ENCODE results near the gene MMP15. TPM values are rescaled to one million over a fixed set of nuclear protein-coding genes. Genes with fewer than 3 reads are reported as not detected.

Gene MMP15
- total RNA-seq, 1 experiment from 2014 or later = 4.5 TPM

- TF ChIP-seq EZH2 (IDR thresholded peaks at IDR 0.05; ENCODE audit: borderline replicate concordance, low read depth, low read length, poor library complexity, severe bottlenecking) (no peak), CTCF (conservative IDR thresholded peaks at IDR 0.05; ENCODE audit: low read depth, low read length) (no peak)
- DNase-seq (ENCODE audit: low spot score) = no peak
- no TSS peak for BruUV-seq (replicated peaks)
- Histone ChIP-seq H3K4me1 (ENCODE audit: insufficient read depth, low read length, poor library complexity, severe bottlenecking) (peaks cover 3% of the 10 kb centered on the region), H3K27me3 (replicated peaks; ENCODE audit: insufficient read depth, low read depth, low read length, poor library complexity) (no peaks in the 10 kb centered on the region), H3K27ac (ENCODE audit: low read depth, low read length, poor library complexity, severe bottlenecking) (no peak overlapping the region), H3K9me3 (ENCODE audit: low read depth, low read length, poor library complexity, severe bottlenecking) (no peaks in the 10 kb centered on the region), H3K36me3 (ENCODE audit: insufficient read depth, low read length, poor library complexity, severe bottlenecking) (no peaks in the 10 kb centered on the region), H3K4me3 (ENCODE audit: low read depth, low read length, poor library complexity, severe bottlenecking) (no peak overlapping the region)
- POLR2A ChIA-PET (ENCODE audit: low non-redundant PET) = no interaction called here
- CTCF ChIA-PET = no interaction called here
- intact Hi-C loops (cut with micrococcal nuclease; ENCODE audit: unreplicated experiment) = no loop called here
Measured at GRCh38 chr16:57987441-57988177, 37.9 kb upstream of the MMP15 start.

GRCh38 chr16:57988929-57989328 lies 36.6 kb upstream of the MMP15 start:
- Histone ChIP-seq H3K4me3 (ENCODE audit: low read depth, low read length, poor library complexity, severe bottlenecking) (no peak overlapping the region), H3K9me3 (ENCODE audit: low read depth, low read length, poor library complexity, severe bottlenecking) (no peaks in the 10 kb centered on the region), H3K4me1 (ENCODE audit: insufficient read depth, low read length, poor library complexity, severe bottlenecking) (peaks cover 13% of the 10 kb centered on the region), H3K27ac (ENCODE audit: low read depth, low read length, poor library complexity, severe bottlenecking) (no peak overlapping the region), H3K27me3 (replicated peaks; ENCODE audit: insufficient read depth, low read depth, low read length, poor library complexity) (no peaks in the 10 kb centered on the region), H3K36me3 (ENCODE audit: insufficient read depth, low read length, poor library complexity, severe bottlenecking) (no peaks in the 10 kb centered on the region)
- CTCF ChIA-PET = no interaction called here
- no peak for DNase-seq (ENCODE audit: low spot score)
- TF ChIP-seq EZH2 (IDR thresholded peaks at IDR 0.05; ENCODE audit: borderline replicate concordance, low read depth, low read length, poor library complexity, severe bottlenecking) = no peak
- TF ChIP-seq CTCF (conservative IDR thresholded peaks at IDR 0.05; ENCODE audit: low read depth, low read length) = no peak
- intact Hi-C loops (cut with micrococcal nuclease; ENCODE audit: unreplicated experiment) = no loop called here
- no TSS peak for BruUV-seq (replicated peaks)
- POLR2A ChIA-PET (ENCODE audit: low non-redundant PET) = no interaction called here

GRCh38 chr16:57991551-57992059 lies 33.9 kb upstream of the MMP15 start:
- Histone ChIP-seq H3K9me3 (ENCODE audit: low read depth, low read length, poor library complexity, severe bottlenecking) (no peaks in the 10 kb centered on the region), H3K27ac (ENCODE audit: low read depth, low read length, poor library complexity, severe bottlenecking) (no peak overlapping the region), H3K36me3 (ENCODE audit: insufficient read depth, low read length, poor library complexity, severe bottlenecking) (no peaks in the 10 kb centered on the region), H3K4me3 (ENCODE audit: low read depth, low read length, poor library complexity, severe bottlenecking) (no peak overlapping the region), H3K4me1 (ENCODE audit: insufficient read depth, low read length, poor library complexity, severe bottlenecking) (peaks cover 11% of the 10 kb centered on the region), H3K27me3 (replicated peaks; ENCODE audit: insufficient read depth, low read depth, low read length, poor library complexity) (no peaks in the 10 kb centered on the region)
- POLR2A ChIA-PET (ENCODE audit: low non-redundant PET) = no interaction called here
- no peak for DNase-seq (ENCODE audit: low spot score)
- CTCF ChIA-PET = interaction anchor here (0.8 kb wide), 1 partner anchor 344 kb away, joined by 4 read pairs; no protein-coding TSS in a partner anchor
- intact Hi-C loops (cut with micrococcal nuclease; ENCODE audit: unreplicated experiment) = no loop called here
- no peak for TF ChIP-seq CTCF (conservative IDR thresholded peaks at IDR 0.05; ENCODE audit: low read depth, low read length)
- TF ChIP-seq EZH2 (IDR thresholded peaks at IDR 0.05; ENCODE audit: borderline replicate concordance, low read depth, low read length, poor library complexity, severe bottlenecking) = no peak
- no TSS peak for BruUV-seq (replicated peaks)
